ENCODE measurements around the gene NACA. TPM values are rescaled to one million over a fixed set of nuclear protein-coding genes. Genes with fewer than 3 reads are reported as not detected.
A peak's percentile ranks its signal among the peaks of the same experiment; 100 is the strongest.

NACA gene
- total and polyA plus RNA-seq, 2 of the 13 experiments (the other 11 are each of a cell fraction or from before 2014, with no cell fraction given) = 799 to 1,700 TPM

DNA sequence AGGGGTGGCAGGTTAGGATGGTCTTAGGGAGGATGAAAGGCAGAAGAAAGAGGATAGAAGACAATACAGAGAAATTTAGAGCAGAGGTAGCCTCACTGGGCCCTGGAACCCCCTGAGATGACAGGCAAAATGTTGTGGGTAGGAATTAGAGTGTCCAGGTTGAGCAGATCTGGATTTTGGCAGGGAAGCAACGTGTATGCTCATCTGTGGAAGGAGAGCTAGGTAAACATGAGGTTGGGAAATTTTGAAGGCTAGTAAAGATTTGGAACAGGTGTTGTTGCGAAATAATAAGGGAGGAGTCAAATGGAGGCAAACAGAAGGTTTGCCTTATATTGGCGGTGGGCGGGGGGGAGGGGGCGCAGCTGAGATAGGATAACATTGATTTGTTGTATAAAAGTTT, 43.3 kb upstream of the NACA start:
- in situ Hi-C loops (cut with HindIII; ENCODE audit: extremely low pct_ligation_motif_present, low pct_unique_long_range_greater_than_20kb) = no loop called here
- TF ChIP-seq ZNF496 (CRISPR knock-in tag; IDR thresholded peaks at IDR 0.05; ENCODE audit: insufficient replicate concordance) = no peak
- TF ChIP-seq ZFP36L1 (CRISPR knock-in tag; IDR thresholded peaks at IDR 0.05) = no peak
- no peak for TF ChIP-seq ZC3H13 (CRISPR knock-in tag; IDR thresholded peaks at IDR 0.05)
- no peak for TF ChIP-seq LCORL (IDR thresholded peaks at IDR 0.05)
- peak; percentile 69; the same call in 1 of the 2 replicates for TF ChIP-seq LCORL (CRISPR knock-in tag; IDR thresholded peaks at IDR 0.05)
- TF ChIP-seq KLF12 (CRISPR knock-in tag; IDR thresholded peaks at IDR 0.05; ENCODE audit: borderline replicate concordance) = no peak
- TF ChIP-seq CEBPG (CRISPR knock-in tag; IDR thresholded peaks at IDR 0.05) = peak; percentile 87
- TF ChIP-seq FOXA3 (CRISPR knock-in tag; IDR thresholded peaks at IDR 0.05) = peak; percentile 71
- TF ChIP-seq SALL1 (CRISPR knock-in tag; IDR thresholded peaks at IDR 0.05) = no peak
- no peak for TF ChIP-seq ZNF839 (CRISPR knock-in tag; IDR thresholded peaks at IDR 0.05; ENCODE audit: borderline replicate concordance)
- TF ChIP-seq, protein P1, sequence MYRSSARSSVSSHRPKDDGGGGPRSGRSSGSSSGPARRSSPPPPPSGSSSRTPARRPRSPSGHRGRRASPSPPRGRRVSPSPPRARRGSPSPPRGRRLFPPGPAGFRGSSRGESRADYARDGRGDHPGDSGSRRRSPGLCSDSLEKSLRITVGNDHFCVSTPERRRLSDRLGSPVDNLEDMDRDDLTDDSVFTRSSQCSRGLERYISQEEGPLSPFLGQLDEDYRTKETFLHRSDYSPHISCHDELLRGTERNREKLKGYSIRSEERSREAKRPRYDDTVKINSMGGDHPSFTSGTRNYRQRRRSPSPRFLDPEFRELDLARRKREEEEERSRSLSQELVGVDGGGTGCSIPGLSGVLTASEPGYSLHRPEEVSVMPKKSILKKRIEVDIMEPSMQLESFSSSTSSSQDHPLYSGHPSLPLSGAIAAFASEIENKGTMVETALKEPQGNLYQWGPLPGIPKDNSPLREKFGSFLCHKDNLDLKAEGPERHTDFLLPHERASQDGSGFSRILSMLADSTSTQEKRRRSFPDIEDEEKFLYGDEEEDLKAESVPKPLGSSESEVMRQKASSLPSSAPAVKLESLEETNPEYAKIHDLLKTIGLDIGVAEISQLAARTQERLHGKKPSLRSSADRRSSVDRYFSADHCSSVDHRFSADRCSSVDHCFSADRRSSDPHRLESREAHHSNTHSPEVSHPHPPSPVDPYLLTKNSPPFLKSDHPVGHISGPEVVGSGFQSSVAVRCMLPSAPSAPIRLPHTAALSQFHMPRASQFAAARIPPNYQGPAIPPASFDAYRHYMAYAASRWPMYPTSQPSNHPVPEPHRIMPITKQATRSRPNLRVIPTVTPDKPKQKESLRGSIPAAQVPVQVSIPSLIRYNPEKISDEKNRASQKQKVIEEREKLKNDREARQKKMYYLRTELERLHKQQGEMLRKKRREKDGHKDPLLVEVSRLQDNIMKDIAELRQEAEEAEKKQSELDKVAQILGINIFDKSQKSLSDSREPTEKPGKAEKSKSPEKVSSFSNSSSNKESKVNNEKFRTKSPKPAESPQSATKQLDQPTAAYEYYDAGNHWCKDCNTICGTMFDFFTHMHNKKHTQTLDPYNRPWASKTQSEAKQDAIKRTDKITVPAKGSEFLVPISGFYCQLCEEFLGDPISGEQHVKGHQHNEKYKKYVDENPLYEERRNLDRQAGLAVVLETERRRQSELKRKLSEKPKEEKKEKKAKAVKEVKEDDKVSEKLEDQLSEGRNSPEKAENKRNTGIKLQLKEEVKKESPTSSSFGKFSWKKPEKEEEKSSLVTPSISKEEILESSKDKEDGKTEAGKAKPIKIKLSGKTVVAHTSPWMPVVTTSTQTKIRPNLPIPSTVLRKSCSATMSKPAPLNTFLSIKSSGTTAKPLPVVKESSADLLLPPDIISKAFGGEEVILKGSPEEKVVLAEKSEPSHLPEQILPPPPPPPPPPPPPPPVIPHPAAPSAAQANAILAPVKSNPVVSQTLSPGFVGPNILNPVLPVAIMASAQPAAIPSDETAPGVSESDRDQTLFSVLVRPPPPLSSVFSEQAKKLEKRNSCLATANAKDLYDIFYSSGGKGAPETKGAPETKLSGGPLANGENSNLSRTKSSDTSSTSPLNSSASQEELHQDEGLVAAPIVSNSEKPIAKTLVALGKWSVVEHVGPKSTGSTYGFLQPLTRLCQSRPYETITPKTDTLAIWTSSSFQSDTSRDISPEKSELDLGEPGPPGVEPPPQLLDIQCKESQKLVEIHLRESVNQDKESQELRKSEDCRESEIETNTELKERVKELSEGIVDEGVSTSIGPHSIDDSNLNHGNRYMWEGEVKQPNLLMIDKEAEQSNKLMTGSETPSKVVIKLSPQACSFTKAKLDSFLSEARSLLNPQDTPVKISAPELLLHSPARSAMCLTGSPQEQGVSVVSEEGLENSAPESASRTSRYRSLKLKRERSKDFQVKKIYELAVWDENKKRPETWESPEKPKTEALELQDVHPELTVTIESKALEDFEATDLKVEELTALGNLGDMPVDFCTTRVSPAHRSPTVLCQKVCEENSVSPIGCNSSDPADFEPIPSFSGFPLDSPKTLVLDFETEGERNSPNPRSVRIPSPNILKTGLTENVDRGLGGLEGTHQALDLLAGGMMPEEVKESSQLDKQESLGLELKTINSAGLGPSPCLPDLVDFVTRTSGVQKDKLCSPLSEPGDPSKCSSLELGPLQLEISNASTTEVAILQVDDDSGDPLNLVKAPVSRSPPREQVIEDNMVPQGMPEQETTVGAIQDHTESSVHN (CRISPR knock-in tag; IDR thresholded peaks at IDR 0.05) = no peak
- 0 out of 2 replicates have a peak, but pooled peaks have one; percentile 18 for TF ChIP-seq THAP11 (CRISPR knock-in tag; IDR thresholded peaks at IDR 0.05)
- no peak for TF ChIP-seq AGO2 (optimal IDR thresholded peaks at IDR 0.05; ENCODE audit: low read depth, low read length)
- no peak for TF ChIP-seq ZNF564 (CRISPR knock-in tag; IDR thresholded peaks at IDR 0.05)
- TF ChIP-seq ZNF138 (CRISPR knock-in tag; IDR thresholded peaks at IDR 0.05; ENCODE audit: low read depth) = no peak
- no peak for TF ChIP-seq NR2F1 (CRISPR knock-in tag; IDR thresholded peaks at IDR 0.05)
- TF ChIP-seq NFE2L1 (CRISPR knock-in tag; IDR thresholded peaks at IDR 0.05; ENCODE audit: borderline replicate concordance) = no peak
- TF ChIP-seq EEA1 (CRISPR knock-in tag; IDR thresholded peaks at IDR 0.05; ENCODE audit: borderline replicate concordance) = no peak
- TF ChIP-seq NFE2 (CRISPR knock-in tag; IDR thresholded peaks at IDR 0.05) = no peak
- no peak for TF ChIP-seq ZNF468 (CRISPR knock-in tag; IDR thresholded peaks at IDR 0.05)
- no peak for TF ChIP-seq JUND (CRISPR knock-in tag; IDR thresholded peaks at IDR 0.05)

More for the DNA sequence above, 43.3 kb upstream of the NACA start:
- ChIA-PET CTCF (ENCODE audit: low intra/inter-chr PET ratio, low total read pairs) (no interaction called here), POLR2A (no interaction called here)
- peaks cover 0 to 3% of the 10 kb centered on the region in 2 experiments; a peak in 1 of 5 replicates for H3K27me3 ChIP-seq (ENCODE audit: control insufficient read depth in 1 of 2, insufficient read depth in 2 of 2, low read length in 2 of 2)
- H3K9me3 ChIP-seq (ENCODE audit: low read length) = no peaks in the 10 kb centered on the region
- no peak overlapping the region for H3K9ac ChIP-seq (ENCODE audit: insufficient read depth, low read depth, low read length)
- peak overlapping the region; percentile 36 for H3K4me2 ChIP-seq (ENCODE audit: low read depth, low read length)
- H4K20me1 ChIP-seq (ENCODE audit: insufficient read depth, low read length) = no peaks in the 10 kb centered on the region
- no peaks in the 10 kb centered on the region for H3K36me3 ChIP-seq (replicated peaks in 1 of 2; ENCODE audit: control insufficient read depth in 1 of 2, insufficient read depth in 2 of 2, low read length in 2 of 2)
- DNase-seq (ENCODE audit: low spot score) (peak; percentile 30), FAIRE-seq (no peak), ATAC-seq (peak; percentile 51)
- H3K27ac ChIP-seq (ENCODE audit: extremely low read length, insufficient read depth, low read length) = no peak overlapping the region
- no TSS peak for BruUV-seq (replicated peaks)
- peaks cover 31% of the 10 kb centered on the region for H3K4me1 ChIP-seq (ENCODE audit: insufficient read depth, low read length)
- 0% methylated on average over 5 of the region's 5 CpGs for WGBS (ENCODE audit: low lambda C conversion rate)
- no peaks in the 10 kb centered on the region for H3K79me2 ChIP-seq (ENCODE audit: insufficient read depth, low read length)
- H3K4me3 ChIP-seq (replicated peaks in 1 of 3; ENCODE audit: insufficient read depth in 1 of 3, low read depth in 2 of 3, low read length in 3 of 3) = no peak overlapping the region
- intact Hi-C loops (cut with micrococcal nuclease; ENCODE audit: unreplicated experiment) = no loop called here
- H2AFZ ChIP-seq (ENCODE audit: low read length) = no peak overlapping the region
